Stomach (tissue), 4 donors: Measurements from ENCODE around the gene KISS1R.

Experiments
- CTCF ChIP-seq, 7 experiments: fragments of 450-650 bp in 4 of 7; fragments of 200-600 bp in 3 of 7; sonication (generic) in 3 of 7; IDR thresholded peaks; one replicate each; pipeline ENCODE4 v1.5.1; 2016 to 2019; ENCODE audit warnings: antibody characterized with exemption in 7 of 7, control low read depth in 2 of 7, mild to moderate bottlenecking in 1 of 7
- EP300 ChIP-seq: sonication (generic); formaldehyde crosslinking; IDR thresholded peaks from one replicate; pipeline ENCODE4 v1.6.1; 2017; ENCODE audit warnings: antibody characterized with exemption
- POLR2A ChIP-seq, 4 donors: fragments of 450-650 bp; IDR thresholded peaks; one replicate each; pipeline ENCODE4 v1.6.1; 2016; ENCODE audit warnings: antibody characterized with exemption in 4 of 4, control low read depth in 2 of 4, mild to moderate bottlenecking in 1 of 4, moderate library complexity in 1 of 4
- POLR2AphosphoS5 ChIP-seq, 3 donors: sonication (generic); formaldehyde crosslinking; IDR thresholded peaks; one replicate each; pipeline ENCODE4 v1.6.1; 2016; ENCODE audit warnings: antibody characterized with exemption in 3 of 3

- no peak for TF ChIP-seq CTCF (IDR thresholded peaks at IDR 0.05)
- TF ChIP-seq POLR2AphosphoS5 (IDR thresholded peaks at IDR 0.05): no peak
- no peak for TF ChIP-seq POLR2A (IDR thresholded peaks at IDR 0.05)
- no peak for TF ChIP-seq EP300
Observed at GRCh38 chr19:912181-913079, 4.7 kb upstream of the KISS1R start.
